ENCODE data around the gene HOTAIR. TPM values are rescaled to one million over a fixed set of nuclear protein-coding genes. Genes with fewer than 3 reads are reported as not detected.

The HOTAIR gene
- total and polyA plus RNA-seq, 2 donors (not counting 3 experiments of a cell fraction or from before 2014, with no cell fraction given), result not detected

DNA sequence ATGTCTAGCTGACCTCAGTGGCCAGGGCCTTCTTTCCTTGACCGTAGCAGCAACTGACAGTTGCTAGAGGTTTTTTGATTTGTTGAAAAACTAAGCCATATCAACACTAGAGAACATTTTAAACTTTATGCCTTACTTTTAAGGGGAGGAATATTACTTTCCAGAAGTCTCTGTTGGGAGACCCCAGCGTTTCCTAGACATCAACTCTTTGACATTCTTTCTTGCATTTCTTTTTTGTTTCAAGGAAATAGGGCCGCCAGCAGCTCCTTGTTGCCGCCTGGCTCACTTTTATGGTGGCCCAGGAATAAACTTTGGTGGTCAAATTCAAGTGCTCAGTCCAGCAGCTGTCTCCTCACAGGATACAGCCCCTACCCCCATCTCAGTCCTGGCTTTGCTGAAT lies 4.3 kb downstream of the HOTAIR start:
- dilution Hi-C loops (cut with MboI; ENCODE audit: extremely low pct_ligation_motif_present, low sequenced_read_pairs), result no loop called here
- BruUV-seq (replicated peaks), result no TSS peak
- POLR2A ChIA-PET, result interaction anchor here (0.6 kb wide), 1 partner anchor 221 kb away, joined by 4 read pairs; no protein-coding TSS in a partner anchor
- no peak overlapping the region for H3K9ac ChIP-seq (replicated peaks; ENCODE audit: extremely low read depth, insufficient read depth, low read length)
- H3K27me3 ChIP-seq (ENCODE audit: control insufficient read depth in 2 of 2, insufficient read depth in 2 of 2, low read length in 2 of 2), result peaks cover 89 to 99% of the 10 kb centered on the region in 2 experiments
- no peak overlapping the region for H3K27ac ChIP-seq (ENCODE audit: insufficient read depth, low read depth, low read length)
- no peak overlapping the region for H3K4me3 ChIP-seq (replicated peaks in 1 of 3; ENCODE audit: insufficient read depth in 1 of 3, low read depth in 1 of 3, low read length in 3 of 3)
- intact Hi-C loops (cut with micrococcal nuclease), result no loop called here
- H2AFZ ChIP-seq (ENCODE audit: low read depth, low read length), result no peak overlapping the region
- CTCF ChIA-PET, result interaction anchor here (0.9 kb wide), 1 partner anchor 15 kb away, joined by 5 read pairs; the partner anchor contains the start of gene HOXC10
- no peak overlapping the region for H3K4me2 ChIP-seq (ENCODE audit: insufficient read depth, low read length)
- H3K4me1 ChIP-seq (ENCODE audit: control insufficient read depth, extremely low read depth, insufficient read depth, low read length), result no peaks in the 10 kb centered on the region
- no peaks in the 10 kb centered on the region for H3K36me3 ChIP-seq (ENCODE audit: control insufficient read depth in 2 of 2, extremely low read depth in 1 of 2, insufficient read depth in 2 of 2, low read length in 2 of 2)
- H3K9me1 ChIP-seq (replicated peaks; ENCODE audit: control insufficient read depth, extremely low read depth, insufficient read depth, low read length), result no peaks in the 10 kb centered on the region
- DNase-seq (ENCODE audit: low read depth, low spot score) (no peak), FAIRE-seq (no peak)
- no peaks in the 10 kb centered on the region for H4K20me1 ChIP-seq (replicated peaks; ENCODE audit: control insufficient read depth, extremely low read depth, insufficient read depth, low read length)
- TF ChIP-seq EZH2 (IDR thresholded peaks at IDR 0.05; ENCODE audit: borderline replicate concordance, low read depth, low read length, severe bottlenecking) (no peak), FOS (IDR thresholded peaks at IDR 0.05; ENCODE audit: borderline replicate concordance, insufficient read depth, low read length) (no peak)
- H3K79me2 ChIP-seq (ENCODE audit: control insufficient read depth, insufficient read depth, low read length), result no peaks in the 10 kb centered on the region
- no peaks in the 10 kb centered on the region for H3K9me3 ChIP-seq (replicated peaks; ENCODE audit: control insufficient read depth, insufficient read depth, low read length)

GRCh38 chr12:53969588-53970259 lies 5.0 kb downstream of the HOTAIR start:
- Histone ChIP-seq H2AFZ (ENCODE audit: low read depth, low read length) (no peak overlapping the region), H3K9ac (replicated peaks; ENCODE audit: extremely low read depth, insufficient read depth, low read length) (no peak overlapping the region), H4K20me1 (replicated peaks; ENCODE audit: control insufficient read depth, extremely low read depth, insufficient read depth, low read length) (no peaks in the 10 kb centered on the region), H3K4me2 (ENCODE audit: insufficient read depth, low read length) (no peak overlapping the region), H3K36me3 (ENCODE audit: control insufficient read depth in 2 of 2, extremely low read depth in 1 of 2, insufficient read depth in 2 of 2, low read length in 2 of 2) (no peaks in the 10 kb centered on the region), H3K9me1 (replicated peaks; ENCODE audit: control insufficient read depth, extremely low read depth, insufficient read depth, low read length) (no peaks in the 10 kb centered on the region), H3K4me1 (ENCODE audit: control insufficient read depth, extremely low read depth, insufficient read depth, low read length) (no peaks in the 10 kb centered on the region), H3K4me3 (replicated peaks in 1 of 3; ENCODE audit: insufficient read depth in 1 of 3, low read depth in 1 of 3, low read length in 3 of 3) (no peak overlapping the region), H3K27ac (ENCODE audit: insufficient read depth, low read depth, low read length) (no peak overlapping the region), H3K27me3 (ENCODE audit: control insufficient read depth in 2 of 2, insufficient read depth in 2 of 2, low read length in 2 of 2) (peaks cover 90 to 99% of the 10 kb centered on the region in 2 experiments), H3K9me3 (replicated peaks; ENCODE audit: control insufficient read depth, insufficient read depth, low read length) (no peaks in the 10 kb centered on the region), H3K79me2 (ENCODE audit: control insufficient read depth, insufficient read depth, low read length) (no peaks in the 10 kb centered on the region)
- DNase-seq (ENCODE audit: low read depth, low spot score) (no peak), FAIRE-seq (no peak)
- ChIA-PET POLR2A (no interaction called here), CTCF (interaction anchor here (0.9 kb wide), 1 partner anchor 16 kb away, joined by 5 read pairs; the partner anchor contains the start of gene HOXC10)
- intact Hi-C loops (cut with micrococcal nuclease), result no loop called here
- BruUV-seq (replicated peaks), result no TSS peak
- no peak for TF ChIP-seq MAX (IDR thresholded peaks at IDR 0.05; ENCODE audit: insufficient read depth, insufficient read length)
- TF ChIP-seq MYC (IDR thresholded peaks at IDR 0.05; ENCODE audit: low read depth, low read length), result no peak
- peak; percentile 1 for TF ChIP-seq EZH2 (IDR thresholded peaks at IDR 0.05; ENCODE audit: borderline replicate concordance, low read depth, low read length, severe bottlenecking)
- TF ChIP-seq GATA2 (IDR thresholded peaks at IDR 0.05; ENCODE audit: insufficient read depth, insufficient read length, low read depth, low read length), result no peak
- dilution Hi-C loops (cut with MboI; ENCODE audit: extremely low pct_ligation_motif_present, low sequenced_read_pairs), result no loop called here
